HL-60/S4 (cell line): ENCODE measurements around the gene CERS6.
"Not testable (repeated sequence)": the region's sequence is repeated elsewhere in the genome, so short reads cannot be mapped to it uniquely, and the experiment has no call there.

Source experiments
- in situ Hi-C: fragments of 300-500 bp; cut with MboI; formaldehyde crosslinking; loops from 2 replicates; pipeline ENCODE4 v1.14.3; 2022; ENCODE audit warnings: low sequenced_read_pairs

CERS6 gene

GRCh38 chr2:168662651-168663208 lies 206.7 kb downstream of the CERS6 start:
- in situ Hi-C loops: no loop called here

GRCh38 chr2:168663993-168664392 lies 207.9 kb downstream of the CERS6 start:
- in situ Hi-C loops: no loop called here

GRCh38 chr2:168664715-168665114 lies 208.6 kb downstream of the CERS6 start:
- in situ Hi-C loops: not testable (repeated sequence)

GRCh38 chr2:168666339-168666738 lies 210.3 kb downstream of the CERS6 start:
- in situ Hi-C loops: no loop called here

GRCh38 chr2:168667156-168667555 lies 211.1 kb downstream of the CERS6 start:
- in situ Hi-C loops: no loop called here

- in situ Hi-C loops: no loop called here
Observed at GRCh38 chr2:168669151-168669550, 213.1 kb downstream of the CERS6 start.

GRCh38 chr2:168670478-168670877 lies 214.4 kb downstream of the CERS6 start:
- in situ Hi-C loops: no loop called here

GRCh38 chr2:168671932-168672331 lies 215.9 kb downstream of the CERS6 start:
- in situ Hi-C loops: no loop called here

- in situ Hi-C loops: no loop called here
Observed at GRCh38 chr2:168673265-168674189, 217.5 kb downstream of the CERS6 start.

- in situ Hi-C loops: no loop called here
Observed at GRCh38 chr2:168678153-168678853, 222.2 kb downstream of the CERS6 start.

- in situ Hi-C loops: no loop called here
Observed at GRCh38 chr2:168679081-168679480, 223.0 kb downstream of the CERS6 start.

- in situ Hi-C loops: no loop called here
Observed at GRCh38 chr2:168679741-168680310, 223.8 kb downstream of the CERS6 start.

GRCh38 chr2:168683996-168684395 lies 227.9 kb downstream of the CERS6 start:
- in situ Hi-C loops: no loop called here

- in situ Hi-C loops: no loop called here
Observed at GRCh38 chr2:168684921-168685599, 229.0 kb downstream of the CERS6 start.

GRCh38 chr2:168685600-168686451 lies 229.8 kb downstream of the CERS6 start:
- in situ Hi-C loops: no loop called here

- in situ Hi-C loops: no loop called here
Observed at GRCh38 chr2:168686452-168687191, 230.6 kb downstream of the CERS6 start.

- in situ Hi-C loops: no loop called here
Observed at GRCh38 chr2:168687314-168687713, 231.2 kb downstream of the CERS6 start.

- in situ Hi-C loops: no loop called here
Observed at GRCh38 chr2:168690381-168690885, 234.4 kb downstream of the CERS6 start.

GRCh38 chr2:168691221-168691620 lies 235.1 kb downstream of the CERS6 start:
- in situ Hi-C loops: no loop called here
